ENCODE data around the gene CIC. TPM values are rescaled to one million over a fixed set of nuclear protein-coding genes. Genes with fewer than 3 reads are reported as not detected.

Gene CIC
- total RNA-seq, 4 donors from 2014 or later, result 57.5 to 91.6 (median 81.9) TPM

- TF ChIP-seq EP300 (IDR thresholded peaks at IDR 0.05) (no peak), POLR2AphosphoS5 (IDR thresholded peaks at IDR 0.05) (peak in 1 of 3 donors; percentile 15)
- Histone ChIP-seq H3K4me3 (peak overlapping the region; percentile 87), H3K27ac (peak overlapping the region; percentile 97), H3K4me1 (peaks cover 92% of the 10 kb centered on the region), H3K9me3 (no peaks in the 10 kb centered on the region), H3K27me3 (no peaks in the 10 kb centered on the region), H3K36me3 (no peaks in the 10 kb centered on the region)
- DNase-seq (ENCODE audit: low spot score in 2 of 2), result peak; percentile 89 to 91
- 9% methylated on average over 12 of the region's 25 CpGs for WGBS
Observed at GRCh38 chr19:42281146-42281826, 12.2 kb downstream of the CIC start.

- peak in 1 of 2 donors; percentile 72 for DNase-seq (ENCODE audit: low spot score in 2 of 2)
- Histone ChIP-seq H3K36me3 (peaks cover 5% of the 10 kb centered on the region), H3K27ac (peak overlapping the region; percentile 97), H3K4me3 (peak overlapping the region; percentile 87), H3K9me3 (no peaks in the 10 kb centered on the region), H3K27me3 (no peaks in the 10 kb centered on the region), H3K4me1 (peaks cover 90% of the 10 kb centered on the region)
- TF ChIP-seq POLR2AphosphoS5 (IDR thresholded peaks at IDR 0.05) (no peak), POLR2A (IDR thresholded peaks at IDR 0.05) (no peak), EP300 (IDR thresholded peaks at IDR 0.05) (no peak)
- TF ChIP-seq, protein P1, sequence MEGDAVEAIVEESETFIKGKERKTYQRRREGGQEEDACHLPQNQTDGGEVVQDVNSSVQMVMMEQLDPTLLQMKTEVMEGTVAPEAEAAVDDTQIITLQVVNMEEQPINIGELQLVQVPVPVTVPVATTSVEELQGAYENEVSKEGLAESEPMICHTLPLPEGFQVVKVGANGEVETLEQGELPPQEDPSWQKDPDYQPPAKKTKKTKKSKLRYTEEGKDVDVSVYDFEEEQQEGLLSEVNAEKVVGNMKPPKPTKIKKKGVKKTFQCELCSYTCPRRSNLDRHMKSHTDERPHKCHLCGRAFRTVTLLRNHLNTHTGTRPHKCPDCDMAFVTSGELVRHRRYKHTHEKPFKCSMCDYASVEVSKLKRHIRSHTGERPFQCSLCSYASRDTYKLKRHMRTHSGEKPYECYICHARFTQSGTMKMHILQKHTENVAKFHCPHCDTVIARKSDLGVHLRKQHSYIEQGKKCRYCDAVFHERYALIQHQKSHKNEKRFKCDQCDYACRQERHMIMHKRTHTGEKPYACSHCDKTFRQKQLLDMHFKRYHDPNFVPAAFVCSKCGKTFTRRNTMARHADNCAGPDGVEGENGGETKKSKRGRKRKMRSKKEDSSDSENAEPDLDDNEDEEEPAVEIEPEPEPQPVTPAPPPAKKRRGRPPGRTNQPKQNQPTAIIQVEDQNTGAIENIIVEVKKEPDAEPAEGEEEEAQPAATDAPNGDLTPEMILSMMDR (IDR thresholded peaks at IDR 0.05), result no peak
- 27% methylated on average over 7 of the region's 7 CpGs for WGBS
Observed at GRCh38 chr19:42281827-42282762, 13.0 kb downstream of the CIC start.

- TF ChIP-seq POLR2A (IDR thresholded peaks at IDR 0.05), result no peak
- TF ChIP-seq, protein P1 (IDR thresholded peaks at IDR 0.05), result no peak
- TF ChIP-seq EP300 (IDR thresholded peaks at IDR 0.05), result no peak
- no peak for TF ChIP-seq POLR2AphosphoS5 (IDR thresholded peaks at IDR 0.05)
- H3K27me3 ChIP-seq, result no peaks in the 10 kb centered on the region
- 25% methylated on average over 3 of the region's 4 CpGs for WGBS
- no peaks in the 10 kb centered on the region for H3K9me3 ChIP-seq
- H3K4me3 ChIP-seq, result peak overlapping the region; percentile 61
- H3K4me1 ChIP-seq, result peaks cover 83% of the 10 kb centered on the region
- DNase-seq (ENCODE audit: low spot score in 2 of 2), result no peak
- peak overlapping the region; percentile 97 for H3K27ac ChIP-seq
- H3K36me3 ChIP-seq, result peaks cover 12% of the 10 kb centered on the region
Observed at GRCh38 chr19:42282819-42283187, 13.8 kb downstream of the CIC start.

DNA sequence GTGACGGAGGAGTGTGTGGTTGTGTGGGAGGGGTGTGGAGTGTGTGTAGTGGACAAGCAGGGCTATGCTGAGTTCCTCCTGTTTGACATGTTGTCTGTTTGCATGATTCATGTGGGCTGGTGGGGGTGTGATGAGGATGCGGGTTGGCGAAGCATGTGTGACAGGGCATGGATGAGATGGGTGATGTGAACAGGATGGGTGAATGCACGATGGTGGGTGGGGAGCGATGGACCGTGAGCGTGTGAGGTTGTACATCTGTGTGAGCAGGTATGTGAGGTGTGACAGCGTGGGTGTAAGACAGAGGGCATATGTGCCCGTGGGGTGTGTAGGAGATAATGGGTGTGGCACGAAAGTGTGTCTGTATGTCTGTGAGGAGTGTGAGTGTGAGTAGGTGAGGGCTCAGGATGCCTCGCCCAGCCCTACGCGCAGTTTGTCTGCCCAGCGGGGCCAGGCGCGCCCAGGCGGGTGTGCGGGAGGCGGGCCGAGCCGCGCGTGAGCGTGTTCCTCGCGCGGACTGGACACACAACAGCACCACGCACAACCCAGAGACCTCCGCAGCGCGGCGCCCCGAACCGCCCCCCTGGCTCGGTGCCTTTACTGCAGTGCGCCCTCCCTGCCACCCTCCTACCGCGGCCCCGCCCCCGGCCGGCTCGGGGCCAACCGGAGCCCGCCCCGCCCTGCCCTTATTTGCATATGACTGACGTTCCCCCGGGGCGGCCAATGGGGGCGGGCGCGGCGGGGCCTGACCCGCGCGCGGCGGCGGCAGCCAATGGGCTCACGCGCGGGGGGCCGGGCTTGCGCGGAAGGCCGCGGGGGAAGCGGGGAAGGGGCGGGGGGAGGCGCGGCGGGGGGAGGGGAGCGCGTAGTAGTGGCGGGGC, 14.4 kb downstream of the CIC start:
- TF ChIP-seq, protein P1 (IDR thresholded peaks at IDR 0.05), result no peak
- TF ChIP-seq POLR2A (IDR thresholded peaks at IDR 0.05) (peak in 1 of 2 donors; percentile 38), EP300 (IDR thresholded peaks at IDR 0.05) (no peak), POLR2AphosphoS5 (IDR thresholded peaks at IDR 0.05) (peak in 1 of 3 donors; percentile 51)
- Histone ChIP-seq H3K4me1 (peaks cover 77% of the 10 kb centered on the region), H3K9me3 (no peaks in the 10 kb centered on the region), H3K27me3 (no peaks in the 10 kb centered on the region), H3K4me3 (peak overlapping the region; percentile 61), H3K27ac (peak overlapping the region; percentile 97), H3K36me3 (peaks cover 19% of the 10 kb centered on the region)
- peak; percentile 98 for DNase-seq (ENCODE audit: low spot score in 2 of 2)
- WGBS, result 2% methylated on average over 33 of the region's 74 CpGs

- no peaks in the 10 kb centered on the region for H3K9me3 ChIP-seq
- peaks cover 25% of the 10 kb centered on the region for H3K36me3 ChIP-seq
- DNase-seq (ENCODE audit: low spot score in 2 of 2), result peak; percentile 84 to 86
- no peaks in the 10 kb centered on the region for H3K27me3 ChIP-seq
- peak overlapping the region; percentile 97 for H3K27ac ChIP-seq
- peaks cover 71% of the 10 kb centered on the region for H3K4me1 ChIP-seq
- no CpG with 5 or more reads among the region's 76 CpGs for WGBS
- H3K4me3 ChIP-seq, result peak overlapping the region; percentile 61
- TF ChIP-seq POLR2A (IDR thresholded peaks at IDR 0.05), result peak in 1 of 2 donors; percentile 71
- TF ChIP-seq EP300 (IDR thresholded peaks at IDR 0.05), result no peak
- no peak for TF ChIP-seq POLR2AphosphoS5 (IDR thresholded peaks at IDR 0.05)
- TF ChIP-seq, protein P1 (IDR thresholded peaks at IDR 0.05), result no peak
Observed at GRCh38 chr19:42284066-42284501, 15.0 kb downstream of the CIC start.

Data from suprapubic skin (tissue), 4 donors.